AML-193 (cell line): ENCODE results near the gene DUSP6.
A peak's percentile ranks its signal among the peaks of the same experiment; 100 is the strongest.
"Not testable (repeated sequence)": the region's sequence is repeated elsewhere in the genome, so short reads cannot be mapped to it uniquely, and the experiment has no call there.

Experiments used
- DNase-seq, 2 experiments: peaks; one replicate each; lab custom pipeline; 2025; lab: John Stamatoyannopoulos, UW

DUSP6 gene

GRCh38 chr12:89351489-89352241 lies 636 bp downstream of the DUSP6 start:
- DNase-seq, result no peak

GRCh38 chr12:89350630-89351488 lies 1.4 kb downstream of the DUSP6 start:
- DNase-seq, result no peak

- DNase-seq, result no peak
Measured at GRCh38 chr12:89350260-89350629, 2.1 kb downstream of the DUSP6 start.

GRCh38 chr12:89349814-89350213 lies 2.5 kb downstream of the DUSP6 start:
- DNase-seq, result peak; percentile 66

GRCh38 chr12:89348894-89349699 lies 3.2 kb downstream of the DUSP6 start:
- no peak for DNase-seq

GRCh38 chr12:89347325-89347829 lies 4.9 kb downstream of the DUSP6 start:
- peak; percentile 8 to 20 for DNase-seq

GRCh38 chr12:89346741-89347324 lies 5.5 kb downstream of the DUSP6 start:
- peak; percentile 93 to 94 for DNase-seq

- peak; percentile 97 to 98 for DNase-seq
Measured at GRCh38 chr12:89345830-89346740, 6.2 kb downstream of the DUSP6 start.

GRCh38 chr12:89345376-89345775 lies 6.9 kb downstream of the DUSP6 start:
- DNase-seq, result no peak

- DNase-seq, result no peak
Measured at GRCh38 chr12:89344862-89345202, 7.5 kb downstream of the DUSP6 start.

GRCh38 chr12:89344043-89344861 lies 8.0 kb downstream of the DUSP6 start:
- DNase-seq, result no peak

GRCh38 chr12:89343127-89343526 lies 9.2 kb downstream of the DUSP6 start:
- no peak for DNase-seq

- DNase-seq, result no peak
Measured at GRCh38 chr12:89340861-89341260, 11.4 kb downstream of the DUSP6 start.

- no peak for DNase-seq
Measured at GRCh38 chr12:89339526-89339925, 12.8 kb downstream of the DUSP6 start.

- not testable (repeated sequence) for DNase-seq
Measured at GRCh38 chr12:89337136-89337535, 15.2 kb downstream of the DUSP6 start.

GRCh38 chr12:89335452-89336244 lies 16.7 kb downstream of the DUSP6 start:
- DNase-seq, result no peak

- DNase-seq, result no peak
Measured at GRCh38 chr12:89334548-89335169, 17.6 kb downstream of the DUSP6 start.

- peak; percentile 80 to 82 for DNase-seq
Measured at GRCh38 chr12:89333564-89334252, 18.6 kb downstream of the DUSP6 start.
